ENCODE measurements around the gene TRIM47. TPM values are rescaled to one million over a fixed set of nuclear protein-coding genes. Genes with fewer than 3 reads are reported as not detected.

Gene TRIM47
- total and polyA plus RNA-seq, 2 experiments from 2014 or later: 7.2 to 9.9 TPM

GRCh38 chr17:75825748-75826370, 52.5 kb downstream of the TRIM47 start (continued):
- TF ChIP-seq, protein P1, sequence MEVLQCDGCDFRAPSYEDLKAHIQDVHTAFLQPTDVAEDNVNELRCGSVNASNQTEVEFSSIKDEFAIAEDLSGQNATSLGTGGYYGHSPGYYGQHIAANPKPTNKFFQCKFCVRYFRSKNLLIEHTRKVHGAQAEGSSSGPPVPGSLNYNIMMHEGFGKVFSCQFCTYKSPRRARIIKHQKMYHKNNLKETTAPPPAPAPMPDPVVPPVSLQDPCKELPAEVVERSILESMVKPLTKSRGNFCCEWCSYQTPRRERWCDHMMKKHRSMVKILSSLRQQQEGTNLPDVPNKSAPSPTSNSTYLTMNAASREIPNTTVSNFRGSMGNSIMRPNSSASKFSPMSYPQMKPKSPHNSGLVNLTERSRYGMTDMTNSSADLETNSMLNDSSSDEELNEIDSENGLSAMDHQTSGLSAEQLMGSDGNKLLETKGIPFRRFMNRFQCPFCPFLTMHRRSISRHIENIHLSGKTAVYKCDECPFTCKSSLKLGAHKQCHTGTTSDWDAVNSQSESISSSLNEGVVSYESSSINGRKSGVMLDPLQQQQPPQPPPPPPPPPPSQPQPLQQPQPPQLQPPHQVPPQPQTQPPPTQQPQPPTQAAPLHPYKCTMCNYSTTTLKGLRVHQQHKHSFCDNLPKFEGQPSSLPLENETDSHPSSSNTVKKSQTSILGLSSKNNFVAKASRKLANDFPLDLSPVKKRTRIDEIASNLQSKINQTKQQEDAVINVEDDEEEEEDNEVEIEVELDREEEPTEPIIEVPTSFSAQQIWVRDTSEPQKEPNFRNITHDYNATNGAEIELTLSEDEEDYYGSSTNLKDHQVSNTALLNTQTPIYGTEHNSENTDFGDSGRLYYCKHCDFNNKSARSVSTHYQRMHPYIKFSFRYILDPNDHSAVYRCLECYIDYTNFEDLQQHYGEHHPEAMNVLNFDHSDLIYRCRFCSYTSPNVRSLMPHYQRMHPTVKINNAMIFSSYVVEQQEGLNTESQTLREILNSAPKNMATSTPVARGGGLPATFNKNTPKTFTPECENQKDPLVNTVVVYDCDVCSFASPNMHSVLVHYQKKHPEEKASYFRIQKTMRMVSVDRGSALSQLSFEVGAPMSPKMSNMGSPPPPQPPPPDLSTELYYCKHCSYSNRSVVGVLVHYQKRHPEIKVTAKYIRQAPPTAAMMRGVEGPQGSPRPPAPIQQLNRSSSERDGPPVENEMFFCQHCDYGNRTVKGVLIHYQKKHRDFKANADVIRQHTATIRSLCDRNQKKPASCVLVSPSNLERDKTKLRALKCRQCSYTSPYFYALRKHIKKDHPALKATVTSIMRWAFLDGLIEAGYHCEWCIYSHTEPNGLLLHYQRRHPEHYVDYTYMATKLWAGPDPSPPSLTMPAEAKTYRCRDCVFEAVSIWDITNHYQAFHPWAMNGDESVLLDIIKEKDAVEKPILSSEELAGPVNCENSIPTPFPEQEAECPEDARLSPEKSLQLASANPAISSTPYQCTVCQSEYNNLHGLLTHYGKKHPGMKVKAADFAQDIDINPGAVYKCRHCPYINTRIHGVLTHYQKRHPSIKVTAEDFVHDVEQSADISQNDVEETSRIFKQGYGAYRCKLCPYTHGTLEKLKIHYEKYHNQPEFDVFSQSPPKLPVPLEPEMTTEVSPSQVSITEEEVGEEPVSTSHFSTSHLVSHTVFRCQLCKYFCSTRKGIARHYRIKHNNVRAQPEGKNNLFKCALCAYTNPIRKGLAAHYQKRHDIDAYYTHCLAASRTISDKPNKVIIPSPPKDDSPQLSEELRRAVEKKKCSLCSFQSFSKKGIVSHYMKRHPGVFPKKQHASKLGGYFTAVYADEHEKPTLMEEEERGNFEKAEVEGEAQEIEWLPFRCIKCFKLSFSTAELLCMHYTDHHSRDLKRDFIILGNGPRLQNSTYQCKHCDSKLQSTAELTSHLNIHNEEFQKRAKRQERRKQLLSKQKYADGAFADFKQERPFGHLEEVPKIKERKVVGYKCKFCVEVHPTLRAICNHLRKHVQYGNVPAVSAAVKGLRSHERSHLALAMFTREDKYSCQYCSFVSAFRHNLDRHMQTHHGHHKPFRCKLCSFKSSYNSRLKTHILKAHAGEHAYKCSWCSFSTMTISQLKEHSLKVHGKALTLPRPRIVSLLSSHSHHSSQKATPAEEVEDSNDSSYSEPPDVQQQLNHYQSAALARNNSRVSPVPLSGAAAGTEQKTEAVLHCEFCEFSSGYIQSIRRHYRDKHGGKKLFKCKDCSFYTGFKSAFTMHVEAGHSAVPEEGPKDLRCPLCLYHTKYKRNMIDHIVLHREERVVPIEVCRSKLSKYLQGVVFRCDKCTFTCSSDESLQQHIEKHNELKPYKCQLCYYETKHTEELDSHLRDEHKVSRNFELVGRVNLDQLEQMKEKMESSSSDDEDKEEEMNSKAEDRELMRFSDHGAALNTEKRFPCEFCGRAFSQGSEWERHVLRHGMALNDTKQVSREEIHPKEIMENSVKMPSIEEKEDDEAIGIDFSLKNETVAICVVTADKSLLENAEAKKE (CRISPR knock-in tag; IDR thresholded peaks at IDR 0.05): no peak
- no peak for TF ChIP-seq ETS1 (IDR thresholded peaks at IDR 0.05)

GRCh38 chr17:75825149-75825552, 53.2 kb downstream of the TRIM47 start:
- Histone ChIP-seq H3K9me2 (ENCODE audit: insufficient read depth) (no peaks in the 10 kb centered on the region), H4K20me1 (replicated peaks; ENCODE audit: insufficient read depth) (no peaks in the 10 kb centered on the region), H3K27ac (ENCODE audit: low read depth) (no peak overlapping the region), H3K36me3 (ENCODE audit: insufficient read depth) (no peaks in the 10 kb centered on the region; the same call in 1 of the 2 replicates), H3K4me1 (ENCODE audit: insufficient read depth) (peaks cover 17% of the 10 kb centered on the region), H3K4me2 (no peak overlapping the region), H3K27me3 (ENCODE audit: insufficient read depth) (no peaks in the 10 kb centered on the region), H3K79me2 (replicated peaks; ENCODE audit: insufficient read depth) (no peaks in the 10 kb centered on the region), H3K4me3 (no peak overlapping the region), H2AFZ (no peak overlapping the region), H3F3A (replicated peaks; ENCODE audit: low read depth) (peaks cover 21% of the 10 kb centered on the region)
- no peak overlapping the region for H3K4me3 Mint-ChIP-seq
- H3K36me3 Mint-ChIP-seq (ENCODE audit: low read depth): peaks cover 24% of the 10 kb centered on the region
- no peak for ATAC-seq
- H3K27me3 Mint-ChIP-seq (ENCODE audit: insufficient read depth, low read depth, poor library complexity): peaks cover 6% of the 10 kb centered on the region
- H3K9me3 Mint-ChIP-seq: no peaks in the 10 kb centered on the region
- peaks cover 14% of the 10 kb centered on the region for H3K4me1 Mint-ChIP-seq
- DNase-seq (ENCODE audit: low spot score): no peak
- H3K27ac Mint-ChIP-seq: no peak overlapping the region
- TF ChIP-seq, protein P1 (CRISPR knock-in tag; IDR thresholded peaks at IDR 0.05): no peak
- TF ChIP-seq, protein P2, sequence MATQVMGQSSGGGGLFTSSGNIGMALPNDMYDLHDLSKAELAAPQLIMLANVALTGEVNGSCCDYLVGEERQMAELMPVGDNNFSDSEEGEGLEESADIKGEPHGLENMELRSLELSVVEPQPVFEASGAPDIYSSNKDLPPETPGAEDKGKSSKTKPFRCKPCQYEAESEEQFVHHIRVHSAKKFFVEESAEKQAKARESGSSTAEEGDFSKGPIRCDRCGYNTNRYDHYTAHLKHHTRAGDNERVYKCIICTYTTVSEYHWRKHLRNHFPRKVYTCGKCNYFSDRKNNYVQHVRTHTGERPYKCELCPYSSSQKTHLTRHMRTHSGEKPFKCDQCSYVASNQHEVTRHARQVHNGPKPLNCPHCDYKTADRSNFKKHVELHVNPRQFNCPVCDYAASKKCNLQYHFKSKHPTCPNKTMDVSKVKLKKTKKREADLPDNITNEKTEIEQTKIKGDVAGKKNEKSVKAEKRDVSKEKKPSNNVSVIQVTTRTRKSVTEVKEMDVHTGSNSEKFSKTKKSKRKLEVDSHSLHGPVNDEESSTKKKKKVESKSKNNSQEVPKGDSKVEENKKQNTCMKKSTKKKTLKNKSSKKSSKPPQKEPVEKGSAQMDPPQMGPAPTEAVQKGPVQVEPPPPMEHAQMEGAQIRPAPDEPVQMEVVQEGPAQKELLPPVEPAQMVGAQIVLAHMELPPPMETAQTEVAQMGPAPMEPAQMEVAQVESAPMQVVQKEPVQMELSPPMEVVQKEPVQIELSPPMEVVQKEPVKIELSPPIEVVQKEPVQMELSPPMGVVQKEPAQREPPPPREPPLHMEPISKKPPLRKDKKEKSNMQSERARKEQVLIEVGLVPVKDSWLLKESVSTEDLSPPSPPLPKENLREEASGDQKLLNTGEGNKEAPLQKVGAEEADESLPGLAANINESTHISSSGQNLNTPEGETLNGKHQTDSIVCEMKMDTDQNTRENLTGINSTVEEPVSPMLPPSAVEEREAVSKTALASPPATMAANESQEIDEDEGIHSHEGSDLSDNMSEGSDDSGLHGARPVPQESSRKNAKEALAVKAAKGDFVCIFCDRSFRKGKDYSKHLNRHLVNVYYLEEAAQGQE (IDR thresholded peaks at IDR 0.05; ENCODE audit: unreplicated experiment): no peak

Measured in GM23338 (cell line).